Measurements from ENCODE around the gene CALML4.
A peak's percentile ranks its signal among the peaks of the same experiment; 100 is the strongest.
"Not testable (repeated sequence)": the region's sequence is repeated elsewhere in the genome, so short reads cannot be mapped to it uniquely, and the experiment has no call there.

The CALML4 gene

GRCh38 chr15:68224546-68225250, 19.6 kb upstream of the CALML4 start:
- no peak for DNase-seq (ENCODE audit: low read depth in 2 of 2)

GRCh38 chr15:68224108-68224507, 19.0 kb upstream of the CALML4 start:
- no peak for DNase-seq (ENCODE audit: low read depth in 2 of 2)

GRCh38 chr15:68223171-68223570, 18.0 kb upstream of the CALML4 start:
- no peak for DNase-seq (ENCODE audit: low read depth in 2 of 2)

- not testable (repeated sequence) for DNase-seq (ENCODE audit: low read depth in 2 of 2)
Observed at GRCh38 chr15:68222432-68222743, 17.3 kb upstream of the CALML4 start.

GRCh38 chr15:68221530-68222431, 16.6 kb upstream of the CALML4 start:
- not testable (repeated sequence) for DNase-seq (ENCODE audit: low read depth in 2 of 2)

- no peak for DNase-seq (ENCODE audit: low read depth in 2 of 2)
Observed at GRCh38 chr15:68220967-68221366, 15.8 kb upstream of the CALML4 start.

GRCh38 chr15:68220489-68220888, 15.4 kb upstream of the CALML4 start:
- DNase-seq (ENCODE audit: low read depth in 2 of 2), result no peak

GRCh38 chr15:68218847-68219798, 14.0 kb upstream of the CALML4 start:
- DNase-seq (ENCODE audit: low read depth in 2 of 2), result no peak

- DNase-seq (ENCODE audit: low read depth in 2 of 2), result no peak
Observed at GRCh38 chr15:68218331-68218730, 13.2 kb upstream of the CALML4 start.

GRCh38 chr15:68217341-68217740, 12.2 kb upstream of the CALML4 start:
- DNase-seq (ENCODE audit: low read depth in 2 of 2), result no peak

- no peak for DNase-seq (ENCODE audit: low read depth in 2 of 2)
Observed at GRCh38 chr15:68214838-68215254, 9.7 kb upstream of the CALML4 start.

- DNase-seq (ENCODE audit: low read depth in 2 of 2), result no peak
Observed at GRCh38 chr15:68213991-68214837, 9.1 kb upstream of the CALML4 start.

- not testable (repeated sequence) for DNase-seq (ENCODE audit: low read depth in 2 of 2)
Observed at GRCh38 chr15:68213491-68213845, 8.3 kb upstream of the CALML4 start.

GRCh38 chr15:68211656-68212320, 6.7 kb upstream of the CALML4 start:
- DNase-seq (ENCODE audit: low read depth in 2 of 2), result no peak

- peak in 1 of 2 experiments; percentile 37 for DNase-seq (ENCODE audit: low read depth in 2 of 2)
Observed at GRCh38 chr15:68210821-68211655, 5.9 kb upstream of the CALML4 start.

- DNase-seq (ENCODE audit: low read depth in 2 of 2), result no peak
Observed at GRCh38 chr15:68210409-68210756, 5.3 kb upstream of the CALML4 start.

GRCh38 chr15:68209735-68210408, 4.7 kb upstream of the CALML4 start:
- peak; percentile 17 to 20 for DNase-seq (ENCODE audit: low read depth in 2 of 2)

GRCh38 chr15:68209272-68209671, 4.1 kb upstream of the CALML4 start:
- DNase-seq (ENCODE audit: low read depth in 2 of 2), result no peak

- DNase-seq (ENCODE audit: low read depth in 2 of 2), result no peak
Observed at GRCh38 chr15:68208636-68209240, 3.6 kb upstream of the CALML4 start.
